AG04450 (cell line): ENCODE results near the gene MAFF. TPM values are rescaled to one million over a fixed set of nuclear protein-coding genes. Genes with fewer than 3 reads are reported as not detected.

Experiments used
- CTCF ChIA-PET: fragments of 300-600, 350-600 bp; formaldehyde crosslinking; extraction: SDS; loops from one replicate; lab custom pipeline; 2022; ENCODE audit warnings: antibody characterized with exemption, inconsistent platforms; lab: Charles Lee
- POLR2A ChIA-PET: fragments of 350-600 bp; formaldehyde crosslinking; extraction: SDS; loops from one replicate; lab custom pipeline; 2021; ENCODE audit warnings: antibody characterized with exemption, inconsistent platforms; lab: Yijun Ruan, JAX
- DNase-seq: peaks from one replicate; pipeline ENCODE4 v3.0.0-alpha.2; 2011; ENCODE audit warnings: low read depth, low spot score
- H3K27ac ChIP-seq: one replicate; pipeline ENCODE4 v1.5.1; 2012; ENCODE audit warnings: low read depth, low read length, control low read depth
- H3K27me3 ChIP-seq: one replicate; pipeline ENCODE4 v1.6.0; 2012; ENCODE audit warnings: low read length; ENCODE audit not compliant: control insufficient read depth, insufficient read depth
- H3K4me3 ChIP-seq: 2 replicates; pipeline ENCODE4 v1.5.1; 2011; ENCODE audit warnings: mild to moderate bottlenecking, low read depth, low read length, control low read depth
- H3K9me3 ChIP-seq: 2 replicates; pipeline ENCODE4 v1.5.1; 2012; ENCODE audit warnings: low read length; ENCODE audit not compliant: control insufficient read depth, insufficient read depth
- polyA plus RNA-seq: library from polyadenylated mRNA; depleted of rRNA; stranded (reverse); fragments of >200 nt; gene quantifications from 2 replicates; pipeline ENCODE4 v1.2.3, GENCODE V29; 2011
- TF ChIP-seq, protein P1 (sequence below): IDR thresholded peaks from 2 replicates; pipeline ENCODE4 v1.5.1; 2011; ENCODE audit warnings: low read depth, low read length, control low read depth, inconsistent platforms

The MAFF gene
- polyA plus RNA-seq, 1 experiment: 8.3 TPM

DNA sequence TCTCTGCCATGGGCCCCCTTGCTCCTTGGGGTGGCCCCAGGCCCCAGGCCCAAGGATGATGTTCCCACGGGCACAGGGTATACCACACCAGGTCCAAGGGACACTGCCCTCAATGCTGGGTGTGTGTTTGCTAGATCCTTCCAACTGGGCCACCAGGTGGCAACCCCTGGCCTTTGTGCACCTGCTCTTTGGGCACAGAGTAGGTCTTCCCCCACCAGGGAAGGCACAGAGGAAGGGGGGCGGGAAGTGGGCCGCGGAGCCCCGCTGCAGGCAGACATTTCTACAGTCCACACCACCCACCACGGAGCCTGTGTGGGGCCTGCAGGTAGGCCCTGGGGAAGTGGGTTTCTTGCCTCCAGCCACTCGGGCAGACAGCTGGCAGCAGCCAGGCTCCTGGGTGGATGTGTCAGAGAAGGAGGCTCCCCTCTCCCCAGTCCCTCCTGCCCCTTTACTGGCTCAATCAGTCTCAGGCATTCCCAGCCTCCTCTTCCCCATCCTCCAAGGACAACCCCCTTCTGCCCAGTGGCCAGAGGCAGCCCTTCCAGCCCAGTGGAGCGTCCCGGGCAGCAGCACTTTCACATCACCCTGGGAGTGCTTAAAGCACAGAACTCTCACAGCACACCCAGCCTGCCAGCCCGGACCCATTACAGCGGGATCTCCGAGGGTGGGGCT, 21.6 kb downstream of the MAFF start:
- CTCF ChIA-PET: no interaction called here
- H3K27me3 ChIP-seq: no peaks in the 10 kb centered on the region
- POLR2A ChIA-PET: interaction anchor here (0.6 kb wide), 1 partner anchor 14 kb away, joined by 3 read pairs; no protein-coding TSS in a partner anchor
- no peak for DNase-seq
- TF ChIP-seq, protein P1, sequence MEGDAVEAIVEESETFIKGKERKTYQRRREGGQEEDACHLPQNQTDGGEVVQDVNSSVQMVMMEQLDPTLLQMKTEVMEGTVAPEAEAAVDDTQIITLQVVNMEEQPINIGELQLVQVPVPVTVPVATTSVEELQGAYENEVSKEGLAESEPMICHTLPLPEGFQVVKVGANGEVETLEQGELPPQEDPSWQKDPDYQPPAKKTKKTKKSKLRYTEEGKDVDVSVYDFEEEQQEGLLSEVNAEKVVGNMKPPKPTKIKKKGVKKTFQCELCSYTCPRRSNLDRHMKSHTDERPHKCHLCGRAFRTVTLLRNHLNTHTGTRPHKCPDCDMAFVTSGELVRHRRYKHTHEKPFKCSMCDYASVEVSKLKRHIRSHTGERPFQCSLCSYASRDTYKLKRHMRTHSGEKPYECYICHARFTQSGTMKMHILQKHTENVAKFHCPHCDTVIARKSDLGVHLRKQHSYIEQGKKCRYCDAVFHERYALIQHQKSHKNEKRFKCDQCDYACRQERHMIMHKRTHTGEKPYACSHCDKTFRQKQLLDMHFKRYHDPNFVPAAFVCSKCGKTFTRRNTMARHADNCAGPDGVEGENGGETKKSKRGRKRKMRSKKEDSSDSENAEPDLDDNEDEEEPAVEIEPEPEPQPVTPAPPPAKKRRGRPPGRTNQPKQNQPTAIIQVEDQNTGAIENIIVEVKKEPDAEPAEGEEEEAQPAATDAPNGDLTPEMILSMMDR: no peak
- no peaks in the 10 kb centered on the region; the same call in 1 of the 2 replicates for H3K9me3 ChIP-seq
- H3K4me3 ChIP-seq: no peak overlapping the region
- no peak overlapping the region for H3K27ac ChIP-seq

DNA sequence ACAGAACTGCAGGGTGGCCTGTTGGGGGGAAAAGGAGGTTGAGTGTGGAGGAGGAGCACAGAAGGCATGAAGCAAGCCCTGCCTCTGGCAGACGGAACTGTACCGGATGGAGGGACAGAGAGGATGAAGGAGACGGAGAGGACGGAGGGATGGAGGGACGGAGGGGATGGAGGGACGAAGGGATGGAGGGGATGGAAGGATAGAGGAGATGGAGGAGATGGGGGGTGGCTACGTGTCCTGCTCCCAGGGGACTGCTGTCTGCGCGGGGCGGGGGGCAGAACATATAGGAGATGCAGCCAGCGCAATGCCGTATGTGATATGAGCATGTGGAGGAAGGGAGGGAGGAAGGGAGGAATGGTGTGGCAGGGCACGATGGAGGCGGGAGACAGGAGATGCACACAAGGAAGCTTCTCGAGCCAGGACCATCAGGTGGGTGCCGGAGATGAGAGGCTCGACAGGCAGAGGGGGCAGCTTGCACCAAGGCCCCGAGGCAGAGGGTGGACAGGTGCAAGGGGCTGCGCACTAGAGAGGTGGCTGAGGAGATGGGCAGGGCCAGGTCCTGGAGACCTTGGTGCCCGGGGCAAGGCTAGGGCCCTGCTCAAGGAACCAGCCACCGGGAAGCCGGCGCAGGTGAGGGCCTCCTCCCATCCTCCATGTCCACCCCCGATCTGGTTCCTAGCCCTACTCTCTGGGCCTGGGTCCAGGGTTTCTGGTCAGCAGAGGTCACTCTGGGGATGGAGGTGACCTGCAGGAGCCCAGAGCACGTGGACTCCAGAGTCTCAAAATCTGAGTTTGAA, 25.3 kb downstream of the MAFF start:
- ChIA-PET CTCF (no interaction called here), POLR2A (interaction anchor here (1.1 kb wide), 1 partner anchor 12 kb away, joined by 4 read pairs; no protein-coding TSS in a partner anchor)
- H3K9me3 ChIP-seq: no peaks in the 10 kb centered on the region; the same call in 1 of the 2 replicates
- DNase-seq: no peak
- no peak overlapping the region for H3K27ac ChIP-seq
- no peak overlapping the region for H3K4me3 ChIP-seq
- no peaks in the 10 kb centered on the region for H3K27me3 ChIP-seq
- TF ChIP-seq, protein P1: no peak

DNA sequence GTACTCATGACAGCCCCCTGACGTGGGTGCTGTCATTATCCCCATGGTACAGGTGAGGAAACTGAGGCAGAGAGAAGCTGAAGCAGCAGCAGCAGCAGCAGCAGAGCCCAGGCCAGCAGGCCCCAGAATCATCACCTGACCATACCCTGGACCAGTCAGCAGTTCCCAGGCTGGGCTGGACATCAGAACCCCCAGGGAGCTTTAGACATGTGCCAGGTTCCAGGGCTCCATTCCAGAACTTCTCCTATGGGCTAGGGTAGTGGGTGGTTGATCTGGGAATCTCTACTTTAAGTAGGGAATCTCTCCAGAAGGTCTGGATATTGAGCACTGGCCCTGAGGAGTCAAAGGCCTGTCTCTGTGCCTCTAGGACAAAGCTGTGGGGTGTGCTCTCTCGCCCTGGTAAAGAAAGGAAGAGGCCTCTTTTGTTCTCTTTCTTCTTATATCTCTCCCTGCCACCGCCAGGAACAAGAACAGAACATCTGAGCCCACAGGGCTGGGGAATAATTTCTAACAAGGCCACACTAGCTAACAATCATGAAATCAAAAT, 26.6 kb downstream of the MAFF start:
- Histone ChIP-seq H3K27ac (peak overlapping the region; percentile 70), H3K9me3 (no peaks in the 10 kb centered on the region; the same call in 1 of the 2 replicates), H3K27me3 (no peaks in the 10 kb centered on the region), H3K4me3 (no peak overlapping the region)
- no peak for DNase-seq
- ChIA-PET CTCF (interaction anchor here (1.5 kb wide), 1 partner anchor 114 kb away, joined by 5 read pairs; no protein-coding TSS in a partner anchor), POLR2A (interaction anchor here (1.1 kb wide), 1 partner anchor 11 kb away, joined by 4 read pairs; no protein-coding TSS in a partner anchor)
- TF ChIP-seq, protein P1: no peak

DNA sequence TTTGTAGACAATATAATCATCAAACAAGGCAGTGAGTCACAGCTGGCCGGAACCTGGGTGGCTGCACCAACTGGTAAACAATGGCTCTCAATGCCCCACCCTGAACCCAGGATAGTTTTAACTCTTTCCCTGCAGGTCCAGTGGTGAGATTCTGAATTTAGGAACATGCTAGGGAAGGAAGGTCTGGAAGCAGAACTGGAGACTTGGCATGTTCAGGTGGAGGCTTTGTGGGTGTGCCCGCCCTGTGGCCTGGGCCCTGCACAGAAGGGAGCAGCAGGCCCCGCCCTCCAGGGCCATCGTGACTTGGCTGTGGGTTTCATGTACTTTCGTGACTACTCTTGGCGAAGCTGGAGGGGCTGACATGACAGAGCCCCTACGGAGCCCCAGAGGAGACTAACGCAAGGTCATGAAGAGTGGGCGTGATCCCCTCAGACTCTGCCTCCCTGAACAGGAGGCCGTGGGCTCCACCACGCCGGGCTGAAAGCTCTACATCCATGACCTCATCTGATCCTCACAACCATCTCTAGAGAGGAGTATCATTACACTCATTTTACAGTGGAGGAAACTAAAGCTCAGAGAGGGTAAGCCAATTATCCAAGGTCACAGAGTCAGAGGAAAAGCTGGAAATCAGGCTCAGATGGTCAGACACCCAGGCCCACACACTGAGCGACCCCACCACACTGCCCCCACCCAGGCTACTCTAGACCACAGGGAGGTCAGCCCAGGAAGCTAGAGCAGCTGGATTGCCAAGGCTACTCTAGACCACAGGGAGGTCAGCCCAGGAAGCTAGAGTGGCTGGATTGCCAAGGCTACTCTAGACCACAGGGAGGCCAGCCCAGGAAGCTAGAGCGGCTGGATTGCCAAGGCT, 27.3 kb downstream of the MAFF start:
- POLR2A ChIA-PET: interaction anchor here (0.6 to 1.3 kb wide), 3 partner anchors 10 to 38 kb away, joined by 3 to 9 read pairs (median 3); no protein-coding TSS in a partner anchor
- Histone ChIP-seq H3K4me3 (no peak overlapping the region), H3K9me3 (no peaks in the 10 kb centered on the region; the same call in 1 of the 2 replicates), H3K27me3 (no peaks in the 10 kb centered on the region), H3K27ac (peak overlapping the region; percentile 70)
- CTCF ChIA-PET: interaction anchor here (1.5 kb wide), 1 partner anchor 115 kb away, joined by 5 read pairs; no protein-coding TSS in a partner anchor
- TF ChIP-seq, protein P1: no peak
- no peak for DNase-seq
